Smooth muscle cell (in vitro differentiated cells): ENCODE measurements around the gene IL19. TPM values are rescaled to one million over a fixed set of nuclear protein-coding genes. Genes with fewer than 3 reads are reported as not detected.
A peak's percentile ranks its signal among the peaks of the same experiment; 100 is the strongest.

Source experiments
- DNase-seq: peaks from one replicate; lab custom pipeline; 2025; ENCODE audit not compliant: unreplicated experiment; lab: John Stamatoyannopoulos, UW
- H2AFZ ChIP-seq: fragments of 200-600 bp; sonication (generic); 2 replicates; pipeline ENCODE4 v1.6.0; 2016; ENCODE audit warnings: antibody characterized with exemption, low read depth, mild to moderate bottlenecking
- H3F3A ChIP-seq: fragments of 200-600 bp; sonication (generic); 2 replicates; pipeline ENCODE4 v1.6.0; 2017; ENCODE audit warnings: antibody characterized with exemption, low read depth
- H3K27ac ChIP-seq: fragments of 200-600 bp; sonication (generic); 2 replicates; pipeline ENCODE4 v1.5.1; 2016; ENCODE audit warnings: low read depth, mild to moderate bottlenecking
- H3K27me3 ChIP-seq: fragments of 200-600 bp; sonication (generic); 2 replicates; pipeline ENCODE4 v1.6.1; 2016; ENCODE audit warnings: low read depth, mild to moderate bottlenecking
- H3K36me3 ChIP-seq: fragments of 200-600 bp; sonication (generic); 2 replicates; pipeline ENCODE4 v1.5.1; 2016; ENCODE audit warnings: low read depth
- H3K4me1 ChIP-seq: fragments of 200-600 bp; sonication (generic); 2 replicates; pipeline ENCODE4 v1.5.1; 2016; ENCODE audit warnings: low read depth
- H3K4me2 ChIP-seq: fragments of 200-600 bp; sonication (generic); 2 replicates; pipeline ENCODE4 v1.6.0; 2016; ENCODE audit warnings: mild to moderate bottlenecking
- H3K4me3 ChIP-seq: fragments of 200-600 bp; sonication (generic); 2 replicates; pipeline ENCODE4 v1.5.1; 2016; ENCODE audit warnings: mild to moderate bottlenecking
- H3K79me2 ChIP-seq: fragments of 200-600 bp; sonication (generic); 2 replicates; pipeline ENCODE4 v1.6.0; 2016; ENCODE audit warnings: low read depth, mild to moderate bottlenecking
- H3K9ac ChIP-seq: fragments of 200-600 bp; sonication (generic); 2 replicates; pipeline ENCODE4 v1.6.0; 2016; ENCODE audit warnings: low read depth
- H3K9me3 ChIP-seq: fragments of 200-600 bp; sonication (generic); replicated peaks from 2 replicates; pipeline ENCODE4 v1.5.1; 2016; ENCODE audit warnings: low read depth
- H4K20me1 ChIP-seq: fragments of 200-600 bp; sonication (generic); 2 replicates; pipeline ENCODE4 v1.6.0; 2016; ENCODE audit warnings: low read depth
- WGBS: methylation state at CpG from one replicate; pipeline ENCODE4 v1.1.7; 2016; ENCODE audit warnings: low lambda C conversion rate; 5-methylcytosine and 5-hydroxymethylcytosine counted together
- polyA plus RNA-seq: library from polyadenylated mRNA; unstranded; fragments of >200 nt; fragmentation: Nextera tagmentation; extraction: Ambion mirVana; gene quantifications from 2 replicates; pipeline ENCODE4 v1.2.1, GENCODE V29; 2016
- total RNA-seq: library from RNA; depleted of rRNA; stranded (reverse); fragments of >200 nt; gene quantifications from 2 replicates; pipeline ENCODE4 v1.2.3, GENCODE V29; 2014
- TF ChIP-seq, protein P1 (sequence below): fragments of 200-600 bp; sonication (generic); IDR thresholded peaks from 2 replicates; pipeline ENCODE4 v1.5.1; 2017; ENCODE audit warnings: borderline replicate concordance, mild to moderate bottlenecking, antibody characterized with exemption; ENCODE audit not compliant: insufficient read depth, poor library complexity, severe bottlenecking

Gene IL19
- total and polyA plus RNA-seq, 2 experiments from 2014 or later = 0.35 TPM; not detected in 1

DNA sequence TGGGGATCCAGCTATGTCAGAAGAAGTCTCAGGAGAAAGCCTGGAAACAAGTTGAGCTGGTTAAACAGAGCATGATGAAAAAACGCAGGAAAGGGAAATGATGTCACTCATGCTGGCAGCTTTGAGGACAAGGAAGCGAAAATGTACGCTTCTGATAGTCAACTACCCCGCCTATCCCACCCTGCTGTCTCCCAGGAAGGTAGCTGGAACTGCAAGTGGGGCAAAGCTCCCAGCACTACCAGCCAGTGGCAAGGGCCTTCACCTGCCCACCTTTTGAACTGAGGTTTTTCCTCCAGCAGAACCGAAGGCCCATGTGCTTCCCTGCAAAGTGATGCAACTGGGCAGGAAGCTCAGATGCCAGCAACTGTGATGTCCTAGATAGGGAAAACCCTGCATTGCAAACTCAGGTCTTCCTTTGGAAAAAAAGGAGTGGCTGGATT lies 88.5 kb downstream of the IL19 start:
- Histone ChIP-seq H3K27ac (no peak overlapping the region), H3K79me2 (no peaks in the 10 kb centered on the region), H3K27me3 (peaks cover 26% of the 10 kb centered on the region), H3K9me3 (no peaks in the 10 kb centered on the region), H3F3A (no peaks in the 10 kb centered on the region), H3K36me3 (no peaks in the 10 kb centered on the region), H2AFZ (no peak overlapping the region), H4K20me1 (no peaks in the 10 kb centered on the region), H3K4me2 (no peak overlapping the region), H3K9ac (no peak overlapping the region), H3K4me3 (no peak overlapping the region), H3K4me1 (no peaks in the 10 kb centered on the region)
- 87% methylated on average over 5 of the region's 5 CpGs for WGBS
- TF ChIP-seq, protein P1, sequence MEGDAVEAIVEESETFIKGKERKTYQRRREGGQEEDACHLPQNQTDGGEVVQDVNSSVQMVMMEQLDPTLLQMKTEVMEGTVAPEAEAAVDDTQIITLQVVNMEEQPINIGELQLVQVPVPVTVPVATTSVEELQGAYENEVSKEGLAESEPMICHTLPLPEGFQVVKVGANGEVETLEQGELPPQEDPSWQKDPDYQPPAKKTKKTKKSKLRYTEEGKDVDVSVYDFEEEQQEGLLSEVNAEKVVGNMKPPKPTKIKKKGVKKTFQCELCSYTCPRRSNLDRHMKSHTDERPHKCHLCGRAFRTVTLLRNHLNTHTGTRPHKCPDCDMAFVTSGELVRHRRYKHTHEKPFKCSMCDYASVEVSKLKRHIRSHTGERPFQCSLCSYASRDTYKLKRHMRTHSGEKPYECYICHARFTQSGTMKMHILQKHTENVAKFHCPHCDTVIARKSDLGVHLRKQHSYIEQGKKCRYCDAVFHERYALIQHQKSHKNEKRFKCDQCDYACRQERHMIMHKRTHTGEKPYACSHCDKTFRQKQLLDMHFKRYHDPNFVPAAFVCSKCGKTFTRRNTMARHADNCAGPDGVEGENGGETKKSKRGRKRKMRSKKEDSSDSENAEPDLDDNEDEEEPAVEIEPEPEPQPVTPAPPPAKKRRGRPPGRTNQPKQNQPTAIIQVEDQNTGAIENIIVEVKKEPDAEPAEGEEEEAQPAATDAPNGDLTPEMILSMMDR = no peak
- DNase-seq = no peak

DNA sequence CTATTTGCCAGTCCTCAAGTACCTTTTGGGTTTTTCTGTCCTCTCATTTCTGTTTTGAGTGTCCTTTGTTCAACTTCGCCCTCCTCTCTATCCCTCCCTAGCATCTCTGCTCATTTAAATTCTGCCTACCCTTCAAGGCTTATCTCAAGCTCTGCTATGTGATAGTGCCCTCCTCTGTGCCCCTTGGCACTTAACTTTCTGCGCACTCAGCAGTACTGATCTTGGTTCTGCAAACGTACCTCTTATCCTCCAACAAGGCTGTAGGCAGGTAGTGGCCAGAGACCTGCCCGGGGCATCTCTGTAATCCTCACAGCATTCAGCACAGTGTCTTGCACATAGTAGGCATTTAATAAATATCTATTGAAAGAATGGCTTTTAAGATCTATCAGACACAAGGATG lies 89.6 kb downstream of the IL19 start:
- no peak overlapping the region for H3K9ac ChIP-seq
- no peaks in the 10 kb centered on the region for H3F3A ChIP-seq
- no peaks in the 10 kb centered on the region for H3K9me3 ChIP-seq
- no peaks in the 10 kb centered on the region for H4K20me1 ChIP-seq
- peaks cover 26% of the 10 kb centered on the region for H3K27me3 ChIP-seq
- H3K4me2 ChIP-seq = no peak overlapping the region
- no peak overlapping the region for H3K4me3 ChIP-seq
- 93% methylated on average over 4 of the region's 4 CpGs for WGBS
- no peaks in the 10 kb centered on the region for H3K36me3 ChIP-seq
- TF ChIP-seq, protein P1 = no peak
- DNase-seq = no peak
- no peak overlapping the region for H2AFZ ChIP-seq
- H3K4me1 ChIP-seq = no peaks in the 10 kb centered on the region
- no peak overlapping the region for H3K27ac ChIP-seq
- no peaks in the 10 kb centered on the region for H3K79me2 ChIP-seq

DNA sequence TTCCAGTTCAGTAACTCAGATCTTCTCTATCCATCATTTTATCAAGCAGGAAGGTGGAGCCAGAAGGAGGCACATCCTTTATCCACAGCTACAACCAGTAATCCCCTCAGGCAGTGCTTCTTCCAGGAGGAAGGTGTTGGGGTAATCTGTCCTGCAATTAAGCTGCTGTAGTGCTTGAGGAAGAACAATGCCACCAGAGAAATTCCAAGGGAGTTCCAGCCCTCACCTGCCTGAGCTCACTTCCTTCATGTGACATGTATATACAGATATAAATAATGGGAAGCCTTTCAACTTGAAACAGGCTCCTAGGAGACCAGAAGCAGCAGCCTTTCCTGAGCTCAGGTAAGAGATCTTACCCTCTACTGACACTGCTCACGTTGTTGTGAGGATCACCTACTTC lies 92.7 kb downstream of the IL19 start:
- no peaks in the 10 kb centered on the region for H3K36me3 ChIP-seq
- WGBS = 71% methylated on average over 1 of the region's 1 CpG
- no peaks in the 10 kb centered on the region for H3K79me2 ChIP-seq
- H3K9ac ChIP-seq = no peak overlapping the region
- H3K27ac ChIP-seq = no peak overlapping the region
- no peak overlapping the region for H3K4me3 ChIP-seq
- no peaks in the 10 kb centered on the region for H3K9me3 ChIP-seq
- H3K4me1 ChIP-seq = no peaks in the 10 kb centered on the region
- no peaks in the 10 kb centered on the region for H3F3A ChIP-seq
- TF ChIP-seq, protein P1 = no peak
- peaks cover 26% of the 10 kb centered on the region for H3K27me3 ChIP-seq
- no peak overlapping the region for H2AFZ ChIP-seq
- H4K20me1 ChIP-seq = no peaks in the 10 kb centered on the region
- no peak for DNase-seq
- H3K4me2 ChIP-seq = no peak overlapping the region

DNA sequence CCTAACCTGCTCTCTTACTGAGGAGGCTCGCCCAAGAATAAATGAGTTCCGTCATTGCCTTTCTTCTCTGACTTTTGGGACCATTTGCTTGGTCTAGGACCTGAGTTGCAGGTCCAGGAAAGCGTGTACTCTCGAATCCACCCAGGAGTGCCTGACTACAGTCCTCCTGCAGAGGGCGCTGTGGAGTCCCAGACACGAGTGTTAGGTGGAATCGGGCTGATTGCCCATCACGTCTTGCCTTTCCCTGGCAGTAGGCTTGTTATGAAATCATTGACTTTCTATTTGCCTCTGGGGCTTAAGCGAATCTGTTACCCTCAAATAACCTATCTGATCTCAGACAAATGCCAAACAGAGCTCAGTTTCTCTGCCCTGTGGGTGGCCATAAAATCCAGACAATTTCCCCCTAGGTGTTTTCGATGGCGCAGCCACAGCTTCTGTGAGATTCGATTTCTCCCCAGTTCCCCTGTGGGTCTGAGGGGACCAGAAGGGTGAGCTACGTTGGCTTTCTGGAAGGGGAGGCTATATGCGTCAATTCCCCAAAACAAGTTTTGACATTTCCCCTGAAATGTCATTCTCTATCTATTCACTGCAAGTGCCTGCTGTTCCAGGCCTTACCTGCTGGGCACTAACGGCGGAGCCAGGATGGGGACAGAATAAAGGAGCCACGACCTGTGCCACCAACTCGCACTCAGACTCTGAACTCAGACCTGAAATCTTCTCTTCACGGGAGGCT lies 94.5 kb downstream of the IL19 start, which contains the start of gene IL20:
Gene IL20, plus strand, starts transcription at position 685 of the 733 bp plus-strand sequence. CDS start 230 bp downstream, outside the sequence.
- H3K4me3 ChIP-seq = no peak within 1 kb of the TSS
- no peaks in the 10 kb centered on the region for H3K36me3 ChIP-seq
- H3K9ac ChIP-seq = no peak within 1 kb of the TSS
- TF ChIP-seq, protein P1 = peak; percentile 81
- DNase-seq = peak; percentile 22
- 53% methylated on average over 19 of the region's 19 CpGs for WGBS
- no peaks in the 10 kb centered on the region for H3K9me3 ChIP-seq
- no peak within 1 kb of the TSS for H3K4me2 ChIP-seq
- H2AFZ ChIP-seq = no peak within 1 kb of the TSS
- no peaks in the 10 kb centered on the region for H4K20me1 ChIP-seq
- no peak within 1 kb of the TSS for H3K27ac ChIP-seq
- no peaks in the 10 kb centered on the region for H3K4me1 ChIP-seq
- no peaks in the 10 kb centered on the region for H3K79me2 ChIP-seq
- no peaks in the 10 kb centered on the region for H3F3A ChIP-seq
- H3K27me3 ChIP-seq = peaks cover 23% of the 10 kb centered on the region
